Epithelial cell of esophagus (primary cell): Measurements from ENCODE around the gene NRXN2.

Experiments used
- DNase-seq: peaks from one replicate; pipeline ENCODE4 v3.0.0; 2010; ENCODE audit warnings: low read depth
- H3K4me3 ChIP-seq: 2 replicates; pipeline ENCODE4 v1.5.1; 2011; ENCODE audit warnings: mild to moderate bottlenecking, low read length, control low read depth
- CTCF ChIP-seq: IDR thresholded peaks from 2 replicates; pipeline ENCODE4 v1.5.1; 2011; ENCODE audit warnings: low read depth, mild to moderate bottlenecking, low read length, control low read depth, inconsistent platforms; ENCODE audit not compliant: insufficient read depth; ENCODE audit errors: missing control alignments

NRXN2 gene

GRCh38 chr11:64627371-64627770 lies 95.6 kb downstream of the NRXN2 start:
- TF ChIP-seq CTCF, result no peak
- H3K4me3 ChIP-seq, result no peak overlapping the region
- no peak for DNase-seq

- TF ChIP-seq CTCF, result no peak
- no peak for DNase-seq
- H3K4me3 ChIP-seq, result no peak overlapping the region
Measured at GRCh38 chr11:64626637-64627036, 96.4 kb downstream of the NRXN2 start.

- no peak overlapping the region for H3K4me3 ChIP-seq
- no peak for TF ChIP-seq CTCF
- no peak for DNase-seq
Measured at GRCh38 chr11:64624883-64625481, 98.0 kb downstream of the NRXN2 start.

GRCh38 chr11:64622681-64623080 lies 100.3 kb downstream of the NRXN2 start:
- no peak for DNase-seq
- TF ChIP-seq CTCF, result no peak
- no peak overlapping the region for H3K4me3 ChIP-seq

- no peak for DNase-seq
- no peak overlapping the region for H3K4me3 ChIP-seq
- no peak for TF ChIP-seq CTCF
Measured at GRCh38 chr11:64621283-64622019, 101.5 kb downstream of the NRXN2 start.

- DNase-seq, result no peak
- no peak for TF ChIP-seq CTCF
- H3K4me3 ChIP-seq, result no peak overlapping the region
Measured at GRCh38 chr11:64620381-64620971, 102.5 kb downstream of the NRXN2 start.
